ENCODE measurements around the gene ANXA2.
A peak's percentile ranks its signal among the peaks of the same experiment; 100 is the strongest.
"Not testable (repeated sequence)": the region's sequence is repeated elsewhere in the genome, so short reads cannot be mapped to it uniquely, and the experiment has no call there.

ANXA2 gene

GRCh38 chr15:60408463-60408981 is 10.7 kb upstream of the ANXA2 start:
- Histone ChIP-seq H3K18ac (ENCODE audit: low read length) (no peak overlapping the region), H3K4ac (ENCODE audit: low read depth, low read length) (no peak overlapping the region), H3K27ac (ENCODE audit: low read depth, low read length) (no peak overlapping the region)

GRCh38 chr15:60407415-60407805 is 9.6 kb upstream of the ANXA2 start:
- no peak overlapping the region for H2AK5ac ChIP-seq (ENCODE audit: low read length)
- no peaks in the 10 kb centered on the region for H3K4me1 ChIP-seq (ENCODE audit: control insufficient read depth, low read depth, low read length)
- H3K9ac ChIP-seq (ENCODE audit: low read length), result no peak overlapping the region
- H3K56ac ChIP-seq (ENCODE audit: low read length), result no peak overlapping the region
- H3K18ac ChIP-seq (ENCODE audit: low read length), result no peak overlapping the region
- no peaks in the 10 kb centered on the region for H3K79me1 ChIP-seq (ENCODE audit: low read length)
- no peak overlapping the region for H2BK15ac ChIP-seq (replicated peaks; ENCODE audit: low read depth)
- no peak overlapping the region for H4K5ac ChIP-seq (ENCODE audit: low read length)
- no peak overlapping the region for H2BK5ac ChIP-seq (ENCODE audit: low read length)
- no peaks in the 10 kb centered on the region for H3K27me3 ChIP-seq (ENCODE audit: insufficient read depth, low read length, poor library complexity)
- H3K23ac ChIP-seq (ENCODE audit: low read length), result no peak overlapping the region
- H3K27ac ChIP-seq (ENCODE audit: low read depth, low read length), result no peak overlapping the region
- H4K8ac ChIP-seq (ENCODE audit: low read depth, low read length), result no peak overlapping the region
- no peaks in the 10 kb centered on the region for H3K36me3 ChIP-seq (ENCODE audit: control insufficient read depth, insufficient read depth, low read length)
- H3K4me2 ChIP-seq (ENCODE audit: low read length), result no peak overlapping the region
- H2BK120ac ChIP-seq (ENCODE audit: low read depth, low read length), result no peak overlapping the region
- no peak overlapping the region for H3K4ac ChIP-seq (ENCODE audit: low read depth, low read length)
- no peaks in the 10 kb centered on the region for H3K79me2 ChIP-seq (ENCODE audit: control insufficient read depth, insufficient read depth, low read length)
- H3K4me3 ChIP-seq (ENCODE audit: low read length), result no peak overlapping the region
- DNase-seq, result peak; percentile 65

More at GRCh38 chr15:60408463-60408981, 10.7 kb upstream of the ANXA2 start:
- H4K5ac ChIP-seq (ENCODE audit: low read length), result no peak overlapping the region
- no peaks in the 10 kb centered on the region for H3K79me1 ChIP-seq (ENCODE audit: low read length)
- H2BK120ac ChIP-seq (ENCODE audit: low read depth, low read length), result no peak overlapping the region
- H3K56ac ChIP-seq (ENCODE audit: low read length), result no peak overlapping the region
- H4K8ac ChIP-seq (ENCODE audit: low read depth, low read length), result no peak overlapping the region
- H2AK5ac ChIP-seq (ENCODE audit: low read length), result no peak overlapping the region
- H3K4me1 ChIP-seq (ENCODE audit: control insufficient read depth, low read depth, low read length), result peaks cover 4% of the 10 kb centered on the region
- no peak overlapping the region for H3K9ac ChIP-seq (ENCODE audit: low read length)
- H3K4me3 ChIP-seq (ENCODE audit: low read length), result no peak overlapping the region
- no peak for DNase-seq
- no peaks in the 10 kb centered on the region for H3K27me3 ChIP-seq (ENCODE audit: insufficient read depth, low read length, poor library complexity)
- no peaks in the 10 kb centered on the region for H3K79me2 ChIP-seq (ENCODE audit: control insufficient read depth, insufficient read depth, low read length)
- no peak overlapping the region for H3K23ac ChIP-seq (ENCODE audit: low read length)
- no peak overlapping the region for H2BK15ac ChIP-seq (replicated peaks; ENCODE audit: low read depth)
- no peak overlapping the region for H2BK5ac ChIP-seq (ENCODE audit: low read length)
- H3K4me2 ChIP-seq (ENCODE audit: low read length), result no peak overlapping the region
- no peaks in the 10 kb centered on the region for H3K36me3 ChIP-seq (ENCODE audit: control insufficient read depth, insufficient read depth, low read length)

- WGBS (ENCODE audit: extremely low coverage, insufficient coverage, low lambda C conversion rate), result no CpG with 5 or more reads among the region's 2 CpGs
- no peak for DNase-seq
- no peak overlapping the region for H3K56ac ChIP-seq (ENCODE audit: low read length)
- H3K18ac ChIP-seq (ENCODE audit: low read length), result no peak overlapping the region
- no peaks in the 10 kb centered on the region for H3K36me3 ChIP-seq (ENCODE audit: control insufficient read depth, insufficient read depth, low read length)
- H3K9ac ChIP-seq (ENCODE audit: low read length), result no peak overlapping the region
- H3K23ac ChIP-seq (ENCODE audit: low read length), result no peak overlapping the region
- no peak overlapping the region for H4K8ac ChIP-seq (ENCODE audit: low read depth, low read length)
- H3K79me1 ChIP-seq (ENCODE audit: low read length), result no peaks in the 10 kb centered on the region
- no peak overlapping the region for H3K4me3 ChIP-seq (ENCODE audit: low read length)
- H4K5ac ChIP-seq (ENCODE audit: low read length), result no peak overlapping the region
- no peak overlapping the region for H2BK15ac ChIP-seq (replicated peaks; ENCODE audit: low read depth)
- no peaks in the 10 kb centered on the region for H3K79me2 ChIP-seq (ENCODE audit: control insufficient read depth, insufficient read depth, low read length)
- no peak overlapping the region for H3K27ac ChIP-seq (ENCODE audit: low read depth, low read length)
- no peak overlapping the region for H2BK120ac ChIP-seq (ENCODE audit: low read depth, low read length)
- no peak overlapping the region for H3K4ac ChIP-seq (ENCODE audit: low read depth, low read length)
- H3K27me3 ChIP-seq (ENCODE audit: insufficient read depth, low read length, poor library complexity), result no peaks in the 10 kb centered on the region
- no peak overlapping the region for H3K4me2 ChIP-seq (ENCODE audit: low read length)
- H2AK5ac ChIP-seq (ENCODE audit: low read length), result no peak overlapping the region
- no peaks in the 10 kb centered on the region for H3K4me1 ChIP-seq (ENCODE audit: control insufficient read depth, low read depth, low read length)
- no peak overlapping the region for H2BK5ac ChIP-seq (ENCODE audit: low read length)
These were observed 9.0 kb upstream of the ANXA2 start for GRCh38 chr15:60406513-60407414.

- H2BK120ac ChIP-seq (ENCODE audit: low read depth, low read length), result no peak overlapping the region
- DNase-seq, result no peak
- no peak overlapping the region for H3K4me2 ChIP-seq (ENCODE audit: low read length)
- H3K23ac ChIP-seq (ENCODE audit: low read length), result no peak overlapping the region
- no peak overlapping the region for H2AK5ac ChIP-seq (ENCODE audit: low read length)
- no peaks in the 10 kb centered on the region for H3K79me2 ChIP-seq (ENCODE audit: control insufficient read depth, insufficient read depth, low read length)
- no peaks in the 10 kb centered on the region for H3K27me3 ChIP-seq (ENCODE audit: insufficient read depth, low read length, poor library complexity)
- H3K56ac ChIP-seq (ENCODE audit: low read length), result no peak overlapping the region
- WGBS (ENCODE audit: extremely low coverage, insufficient coverage, low lambda C conversion rate), result no CpG with 5 or more reads among the region's 2 CpGs
- H2BK5ac ChIP-seq (ENCODE audit: low read length), result no peak overlapping the region
- H3K36me3 ChIP-seq (ENCODE audit: control insufficient read depth, insufficient read depth, low read length), result no peaks in the 10 kb centered on the region
- no peaks in the 10 kb centered on the region for H3K79me1 ChIP-seq (ENCODE audit: low read length)
- no peak overlapping the region for H4K5ac ChIP-seq (ENCODE audit: low read length)
- H3K18ac ChIP-seq (ENCODE audit: low read length), result no peak overlapping the region
- no peaks in the 10 kb centered on the region for H3K4me1 ChIP-seq (ENCODE audit: control insufficient read depth, low read depth, low read length)
- H3K27ac ChIP-seq (ENCODE audit: low read depth, low read length), result no peak overlapping the region
- H3K4ac ChIP-seq (ENCODE audit: low read depth, low read length), result no peak overlapping the region
- H3K9ac ChIP-seq (ENCODE audit: low read length), result no peak overlapping the region
- no peak overlapping the region for H2BK15ac ChIP-seq (replicated peaks; ENCODE audit: low read depth)
- no peak overlapping the region for H4K8ac ChIP-seq (ENCODE audit: low read depth, low read length)
- H3K4me3 ChIP-seq (ENCODE audit: low read length), result no peak overlapping the region
These were observed 7.6 kb upstream of the ANXA2 start for GRCh38 chr15:60405399-60405798.

GRCh38 chr15:60404351-60404750 is 6.6 kb upstream of the ANXA2 start:
- not testable (repeated sequence) for H3K9ac ChIP-seq (ENCODE audit: low read length); H2BK5ac ChIP-seq (ENCODE audit: low read length); DNase-seq; H3K27me3 ChIP-seq (ENCODE audit: insufficient read depth, low read length, poor library complexity); H3K56ac ChIP-seq (ENCODE audit: low read length); H4K8ac ChIP-seq (ENCODE audit: low read depth, low read length); H3K23ac ChIP-seq (ENCODE audit: low read length); H3K4ac ChIP-seq (ENCODE audit: low read depth, low read length); H3K18ac ChIP-seq (ENCODE audit: low read length); H2BK120ac ChIP-seq (ENCODE audit: low read depth, low read length); H3K36me3 ChIP-seq (ENCODE audit: control insufficient read depth, insufficient read depth, low read length); H4K5ac ChIP-seq (ENCODE audit: low read length); H3K27ac ChIP-seq (ENCODE audit: low read depth, low read length); H3K4me1 ChIP-seq (ENCODE audit: control insufficient read depth, low read depth, low read length); H3K79me2 ChIP-seq (ENCODE audit: control insufficient read depth, insufficient read depth, low read length); H3K4me3 ChIP-seq (ENCODE audit: low read length); H3K79me1 ChIP-seq (ENCODE audit: low read length); H2BK15ac ChIP-seq (replicated peaks; ENCODE audit: low read depth); H2AK5ac ChIP-seq (ENCODE audit: low read length); H3K4me2 ChIP-seq (ENCODE audit: low read length)
- WGBS (ENCODE audit: extremely low coverage, insufficient coverage, low lambda C conversion rate), result no CpG with 5 or more reads among the region's 12 CpGs

- no CpG with 5 or more reads among the region's 3 CpGs for WGBS (ENCODE audit: extremely low coverage, insufficient coverage, low lambda C conversion rate)
- Histone ChIP-seq H3K18ac (ENCODE audit: low read length) (no peak overlapping the region), H3K4ac (ENCODE audit: low read depth, low read length) (no peak overlapping the region)
These were observed 3.2 kb upstream of the ANXA2 start for GRCh38 chr15:60400944-60401343.

More at GRCh38 chr15:60400944-60401343, 3.2 kb upstream of the ANXA2 start:
- no peak overlapping the region for H3K27ac ChIP-seq (ENCODE audit: low read depth, low read length)
- no peak overlapping the region for H2AK5ac ChIP-seq (ENCODE audit: low read length)
- H3K79me1 ChIP-seq (ENCODE audit: low read length), result peaks cover 7% of the 10 kb centered on the region
- H3K4me1 ChIP-seq (ENCODE audit: control insufficient read depth, low read depth, low read length), result peaks cover 6% of the 10 kb centered on the region
- H3K27me3 ChIP-seq (ENCODE audit: insufficient read depth, low read length, poor library complexity), result no peaks in the 10 kb centered on the region
- H2BK15ac ChIP-seq (replicated peaks; ENCODE audit: low read depth), result no peak overlapping the region
- H3K79me2 ChIP-seq (ENCODE audit: control insufficient read depth, insufficient read depth, low read length), result peaks cover 15% of the 10 kb centered on the region
- no peak overlapping the region for H3K23ac ChIP-seq (ENCODE audit: low read length)
- H3K4me3 ChIP-seq (ENCODE audit: low read length), result no peak overlapping the region
- no peak overlapping the region for H2BK5ac ChIP-seq (ENCODE audit: low read length)
- no peak overlapping the region for H3K56ac ChIP-seq (ENCODE audit: low read length)
- H4K8ac ChIP-seq (ENCODE audit: low read depth, low read length), result no peak overlapping the region
- no peak overlapping the region for H3K4me2 ChIP-seq (ENCODE audit: low read length)
- H3K36me3 ChIP-seq (ENCODE audit: control insufficient read depth, insufficient read depth, low read length), result no peaks in the 10 kb centered on the region
- H3K9ac ChIP-seq (ENCODE audit: low read length), result no peak overlapping the region
- H2BK120ac ChIP-seq (ENCODE audit: low read depth, low read length), result no peak overlapping the region
- peak; percentile 60 for DNase-seq
- no peak overlapping the region for H4K5ac ChIP-seq (ENCODE audit: low read length)

Measured in mesendoderm (in vitro differentiated cells).